Measurements from ENCODE around the gene ZBTB7C. TPM values are rescaled to one million over a fixed set of nuclear protein-coding genes. Genes with fewer than 3 reads are reported as not detected.

ZBTB7C gene
- total and polyA plus RNA-seq, 2 of the 4 experiments (the other 2 are of a cell fraction) = not detected

- H3K36me3 ChIP-seq (ENCODE audit: control insufficient read depth, insufficient read depth, low read length) = no peaks in the 10 kb centered on the region
Measured at GRCh38 chr18:48230467-48231113, 178.6 kb downstream of the ZBTB7C start.

More at GRCh38 chr18:48230467-48231113, 178.6 kb downstream of the ZBTB7C start:
- H3K14ac ChIP-seq (replicated peaks; ENCODE audit: low read depth, low read length) = no peak overlapping the region
- no peak overlapping the region for H2AK5ac ChIP-seq (ENCODE audit: low read depth, low read length)
- H3K56ac ChIP-seq (ENCODE audit: extremely low read depth, insufficient read depth, low read length) = no peak overlapping the region
- H4K5ac ChIP-seq (ENCODE audit: low read depth, low read length) = no peak overlapping the region
- H4K8ac ChIP-seq (ENCODE audit: low read depth in 2 of 2, low read length in 2 of 2) = no peak overlapping the region
- no peak overlapping the region for H3K9ac ChIP-seq (ENCODE audit: low read depth, low read length)
- H2BK5ac ChIP-seq (ENCODE audit: low read depth, low read length, poor library complexity, severe bottlenecking) = no peak overlapping the region
- no peaks in the 10 kb centered on the region for H3K9me1 ChIP-seq (ENCODE audit: insufficient read depth, low read length)
- peaks cover 8% of the 10 kb centered on the region; the same call in 1 of the 2 replicates for H3K27me3 ChIP-seq (ENCODE audit: control insufficient read depth, insufficient read depth, low read length)
- no peak overlapping the region for H3K27ac ChIP-seq (ENCODE audit: insufficient read depth, low read length)
- no peaks in the 10 kb centered on the region for H4K20me1 ChIP-seq (ENCODE audit: insufficient read depth, low read length)
- TF ChIP-seq MAFK (IDR thresholded peaks at IDR 0.05; ENCODE audit: low read depth, low read length) (no peak), POLR2A (IDR thresholded peaks at IDR 0.05; ENCODE audit: low read depth, low read length) (no peak), CEBPB (IDR thresholded peaks at IDR 0.05; ENCODE audit: low read depth, low read length) (no peak), SMC3 (IDR thresholded peaks at IDR 0.05; ENCODE audit: low read depth, low read length) (peak; percentile 45), CTCF (conservative IDR thresholded peaks at IDR 0.05; ENCODE audit: low read depth, low read length) (peak; percentile 51), RAD21 (IDR thresholded peaks at IDR 0.05; ENCODE audit: low read length) (peak; percentile 70), ELK1 (IDR thresholded peaks at IDR 0.05; ENCODE audit: borderline replicate concordance, low read depth, low read length) (no peak), MAZ (IDR thresholded peaks at IDR 0.05; ENCODE audit: borderline replicate concordance, low read depth, low read length) (no peak)
- in situ Hi-C loops (cut with MboI; ENCODE audit: low sequenced_read_pairs) (no loop called here), dilution Hi-C loops (cut with HindIII; ENCODE audit: low sequenced_read_pairs, unreplicated experiment) (no loop called here), intact Hi-C loops (cut with micrococcal nuclease) (loop anchor here (1.0 to 5.0 kb wide), 3 partner anchors 115 to 432 kb away; no protein-coding TSS in a partner anchor)
- no peak overlapping the region for H2BK20ac ChIP-seq (ENCODE audit: low read depth, low read length)
- peak; percentile 31 for DNase-seq
- BruUV-seq (replicated peaks) = no TSS peak
- H2BK120ac ChIP-seq (ENCODE audit: low read depth, low read length) = no peak overlapping the region
- no peaks in the 10 kb centered on the region for H3K9me3 ChIP-seq (ENCODE audit: control insufficient read depth, insufficient read depth, low read length)
- H3K79me1 ChIP-seq (ENCODE audit: low read depth in 1 of 2, low read length in 2 of 2) = no peaks in the 10 kb centered on the region
- H2AK9ac ChIP-seq (replicated peaks; ENCODE audit: low read depth, low read length, poor library complexity) = no peak overlapping the region
- no peak overlapping the region for H3K4me2 ChIP-seq (ENCODE audit: low read depth, low read length)
- no peak overlapping the region for H3K4me3 ChIP-seq (ENCODE audit: insufficient read depth, low read depth, low read length)
- no peak overlapping the region for H3K4ac ChIP-seq (ENCODE audit: low read depth, low read length)
- ChIA-PET POLR2A (ENCODE audit: unreplicated experiment) (no interaction called here), CTCF (interaction anchor here (1.2 kb wide), 1 partner anchor 215 kb away, joined by 3 read pairs; no protein-coding TSS in a partner anchor)
- no peak overlapping the region for H3K18ac ChIP-seq (ENCODE audit: low read depth, low read length)
- WGBS, 2 experiments (ENCODE audit: extremely low coverage in 2 of 2, insufficient read length in 1 of 2) = 80% methylated on average over 2 of the region's 7 CpGs; no CpG with 5 or more reads in 1 of the 2 experiments
- no peak overlapping the region for H2BK15ac ChIP-seq (ENCODE audit: low read depth, low read length)
- no peak overlapping the region for H2AFZ ChIP-seq (replicated peaks; ENCODE audit: low read length, poor library complexity)
- H3K23ac ChIP-seq (ENCODE audit: low read depth, low read length) = no peak overlapping the region
- H4K91ac ChIP-seq (ENCODE audit: insufficient read depth, low read depth, low read length) = no peak overlapping the region
- ATAC-seq (ENCODE audit: low read depth) = peak; percentile 89
- no peaks in the 10 kb centered on the region for H3K4me1 ChIP-seq (ENCODE audit: control insufficient read depth, insufficient read depth, low read length)
